H1 (cell line): ENCODE results near the gene SYTL5. TPM values are rescaled to one million over a fixed set of nuclear protein-coding genes. Genes with fewer than 3 reads are reported as not detected.

Experiments used
- CTCF ChIA-PET: fragments of 300-600 bp; sonication (Branson Sonifier 250); formaldehyde crosslinking; loops from one replicate; lab custom pipeline; 2021; ENCODE audit not compliant: partially characterized antibody; lab: Charles Lee
- POLR2A ChIA-PET: fragments of 300-600 bp; sonication (Branson Sonifier 250); formaldehyde crosslinking; loops from one replicate; lab custom pipeline; 2021; ENCODE audit warnings: inconsistent platforms; ENCODE audit not compliant: partially characterized antibody; lab: Charles Lee
- DNase-seq, 2 experiments: peaks; one replicate each; pipeline versions ENCODE4 v3.0.0 to v3.0.0-alpha.2; 2010 to 2022; ENCODE audit warnings: low spot score in 2 of 2, low read depth in 1 of 2, mixed read lengths in 1 of 2
- FAIRE-seq: peaks from 2 replicates; lab custom pipeline; 2011; peaks lifted over from hg19 to GRCh38; lab: Jason Lieb, UNC
- H2AFZ ChIP-seq: 2 replicates; pipeline ENCODE4 v1.8.1; 2012; ENCODE audit warnings: low read length, inconsistent platforms
- H2AK5ac ChIP-seq: 2 replicates; pipeline ENCODE4 v1.6.1; 2013; ENCODE audit warnings: low read depth, low read length
- H2BK120ac ChIP-seq: replicated peaks from 2 replicates; pipeline ENCODE3; 2013; ENCODE audit warnings: low read depth, low read length, inconsistent platforms
- H2BK12ac ChIP-seq: 2 replicates; pipeline ENCODE4 v1.6.1; 2013; ENCODE audit warnings: low read depth, low read length
- H2BK15ac ChIP-seq: 2 replicates; pipeline ENCODE4 v1.6.1; 2013; ENCODE audit warnings: low read length
- H2BK20ac ChIP-seq: 2 replicates; pipeline ENCODE4 v1.6.1; 2013; ENCODE audit warnings: low read length
- H2BK5ac ChIP-seq: 2 replicates; pipeline ENCODE4 v1.6.1; 2013; ENCODE audit warnings: low read depth, low read length
- H3K14ac ChIP-seq: 2 replicates; pipeline ENCODE4 v1.6.1; 2013; ENCODE audit warnings: inconsistent platforms; ENCODE audit not compliant: insufficient read length
- H3K18ac ChIP-seq: 2 replicates; pipeline ENCODE4 v1.6.1; 2013; ENCODE audit warnings: low read length; ENCODE audit errors: extremely low read depth
- H3K23ac ChIP-seq: 2 replicates; pipeline ENCODE4 v1.6.1; 2013; ENCODE audit warnings: inconsistent platforms; ENCODE audit not compliant: insufficient read length
- H3K23me2 ChIP-seq: 2 replicates; pipeline ENCODE4 v1.6.1; 2013; ENCODE audit warnings: low read depth, low read length
- H3K27ac ChIP-seq: 2 replicates; pipeline ENCODE4 v1.6.1; 2011; ENCODE audit warnings: low read depth, low read length, inconsistent platforms
- H3K27me3 ChIP-seq, 4 experiments: replicated peaks in 1 of 4; 1 replicate in 1 of 4; 2 replicates in 3 of 4; pipeline versions ENCODE4 v1.6.1 to v1.8.1; 2011 to 2013; ENCODE audit warnings: low read length in 3 of 4, mild to moderate bottlenecking in 3 of 4, inconsistent platforms in 2 of 4, mixed read lengths in 2 of 4, moderate library complexity in 1 of 4; ENCODE audit not compliant: control insufficient read depth in 3 of 4, insufficient read depth in 3 of 4; ENCODE audit errors: extremely low read depth in 1 of 4
- H3K36me3 ChIP-seq, 4 experiments: 2 replicates each; pipeline versions ENCODE4 v1.6.1 to v1.8.1; 2011 to 2013; ENCODE audit warnings: mild to moderate bottlenecking in 4 of 4, low read length in 3 of 4, moderate library complexity in 2 of 4, control low read depth in 1 of 4, inconsistent platforms in 1 of 4; ENCODE audit not compliant: insufficient read depth in 4 of 4, control insufficient read depth in 2 of 4
- H3K4ac ChIP-seq: replicated peaks from 2 replicates; pipeline ENCODE3; 2013; ENCODE audit warnings: low read length, low read depth, mixed read lengths, inconsistent platforms; ENCODE audit not compliant: insufficient read length
- H3K4me1 ChIP-seq, 4 experiments: replicated peaks in 1 of 4; 1 replicate in 1 of 4; 2 replicates in 3 of 4; pipeline versions ENCODE4 v1.6.1 to v1.8.1; 2011 to 2013; ENCODE audit warnings: low read length in 3 of 4, inconsistent platforms in 2 of 4, mixed read lengths in 1 of 4; ENCODE audit not compliant: insufficient read depth in 4 of 4, control insufficient read depth in 3 of 4
- H3K4me2 ChIP-seq, 2 experiments: 2 replicates each; pipeline versions ENCODE4 v1.6.1 to v1.8.1; 2011 to 2013; ENCODE audit warnings: low read depth in 2 of 2, low read length in 2 of 2, control low read depth in 1 of 2, inconsistent platforms in 1 of 2, mild to moderate bottlenecking in 1 of 2; ENCODE audit not compliant: insufficient read depth in 1 of 2
- H3K4me3 ChIP-seq, 4 experiments: fragments of 200-600, 300-600 bp in 1 of 4; sonication (generic), shearing (Covaris generic), sonication (Bioruptor Twin) in 1 of 4; 2 replicates each; pipeline versions ENCODE4 v1.5.1 to v1.8.1; 2011 to 2016; ENCODE audit warnings: low read length in 4 of 4, low read depth in 3 of 4, control low read depth in 2 of 4, inconsistent platforms in 2 of 4, mild to moderate bottlenecking in 2 of 4, mixed read lengths in 1 of 4, moderate library complexity in 1 of 4; ENCODE audit not compliant: insufficient read depth in 2 of 4; ENCODE audit errors: extremely low read depth in 1 of 4
- H3K56ac ChIP-seq: replicated peaks from 2 replicates; pipeline ENCODE3; 2013; ENCODE audit warnings: low read depth, mild to moderate bottlenecking, mixed read lengths, low read length, inconsistent platforms; ENCODE audit not compliant: insufficient read length
- H3K79me1 ChIP-seq: 2 replicates; pipeline ENCODE4 v1.6.1; 2013; ENCODE audit warnings: low read depth, low read length, control low read depth
- H3K79me2 ChIP-seq, 2 experiments: 2 replicates each; pipeline versions ENCODE4 v1.6.1 to v1.8.1; 2012 to 2013; ENCODE audit warnings: low read length in 2 of 2, mild to moderate bottlenecking in 2 of 2, inconsistent platforms in 1 of 2; ENCODE audit not compliant: insufficient read depth in 2 of 2, control insufficient read depth in 1 of 2
- H3K9ac ChIP-seq, 4 experiments: replicated peaks in 1 of 4; 1 replicate in 1 of 4; 2 replicates in 3 of 4; pipeline versions ENCODE4 v1.6.1 to v1.8.1; 2011 to 2013; ENCODE audit warnings: low read depth in 3 of 4, low read length in 3 of 4, control low read depth in 2 of 4, mild to moderate bottlenecking in 2 of 4, moderate library complexity in 2 of 4, inconsistent platforms in 1 of 4; ENCODE audit errors: extremely low read depth in 1 of 4
- H3K9me3 ChIP-seq, 2 experiments: 2 replicates each; pipeline versions ENCODE4 v1.6.1 to v1.8.1; 2012 to 2013; ENCODE audit warnings: mild to moderate bottlenecking in 2 of 2, moderate library complexity in 2 of 2, control low read depth in 1 of 2, inconsistent platforms in 1 of 2, low read depth in 1 of 2, low read length in 1 of 2, mixed read lengths in 1 of 2; ENCODE audit not compliant: insufficient read depth in 2 of 2
- H4K20me1 ChIP-seq, 2 experiments: replicated peaks in 1 of 2; 2 replicates each; pipeline versions ENCODE3 to v1.8.1; 2011 to 2013; ENCODE audit warnings: inconsistent platforms in 2 of 2, low read length in 2 of 2, mild to moderate bottlenecking in 1 of 2; ENCODE audit not compliant: insufficient read depth in 2 of 2, control insufficient read depth in 1 of 2
- H4K5ac ChIP-seq: 2 replicates; pipeline ENCODE4 v1.6.1; 2013; ENCODE audit warnings: low read length, low read depth, mixed read lengths, inconsistent platforms; ENCODE audit not compliant: insufficient read length
- H4K8ac ChIP-seq: 2 replicates; pipeline ENCODE4 v1.8.0; 2013; ENCODE audit warnings: mild to moderate bottlenecking, moderate library complexity, low read length, inconsistent platforms; ENCODE audit not compliant: insufficient read depth; ENCODE audit errors: extremely low read depth
- H4K91ac ChIP-seq: replicated peaks from 2 replicates; pipeline ENCODE3; 2013; ENCODE audit warnings: low read length, mixed read lengths, inconsistent platforms; ENCODE audit not compliant: insufficient read length
- ATF2 ChIP-seq: IDR thresholded peaks from 2 replicates; pipeline ENCODE4 v1.6.1; 2012; ENCODE audit warnings: low read length, inconsistent platforms
- BRCA1 ChIP-seq: IDR thresholded peaks from 2 replicates; pipeline ENCODE4 v1.6.1; 2012; ENCODE audit warnings: low read depth, low read length, improper control_type of control experiment
- CBX8 ChIP-seq: fragments of 300-800, 300-1000 bp; sonication (generic); IDR thresholded peaks from 2 replicates; pipeline ENCODE4 v1.7.1; 2016; ENCODE audit warnings: low read depth, low read length, borderline replicate concordance
- CEBPB ChIP-seq: IDR thresholded peaks from 2 replicates; pipeline ENCODE4 v1.6.1; 2012; ENCODE audit warnings: low read depth, low read length
- E2F6 ChIP-seq: IDR thresholded peaks from 2 replicates; pipeline ENCODE4 v1.6.1; 2012; ENCODE audit warnings: inconsistent platforms
- GABPA ChIP-seq: IDR thresholded peaks from 2 replicates; pipeline ENCODE4 v1.6.1; 2011; ENCODE audit warnings: mild to moderate bottlenecking, low read length, moderate library complexity, borderline replicate concordance; ENCODE audit not compliant: insufficient read depth
- JUND ChIP-seq: IDR thresholded peaks from 2 replicates; pipeline ENCODE4 v1.6.1; 2011; ENCODE audit warnings: mild to moderate bottlenecking, improper control_type of control experiment, low read length
- MAFK ChIP-seq: IDR thresholded peaks from 2 replicates; pipeline ENCODE4 v1.6.1; 2012; ENCODE audit warnings: low read depth, mild to moderate bottlenecking, improper control_type of control experiment, low read length
- NRF1 ChIP-seq: IDR thresholded peaks from 2 replicates; pipeline ENCODE4 v1.6.1; 2011; ENCODE audit warnings: mild to moderate bottlenecking, low read depth, low read length, improper control_type of control experiment
- POLR2AphosphoS5 ChIP-seq: IDR thresholded peaks from 2 replicates; pipeline ENCODE4 v1.6.1; 2011; ENCODE audit warnings: low read depth, low read length
- SAP30 ChIP-seq: fragments of 300-600 bp; sonication (generic); IDR thresholded peaks from 2 replicates; pipeline ENCODE4 v1.7.1; 2012; ENCODE audit warnings: low read length, moderate library complexity, mild to moderate bottlenecking, inconsistent platforms; ENCODE audit not compliant: insufficient read depth, insufficient replicate concordance
- TEAD4 ChIP-seq: IDR thresholded peaks from 2 replicates; pipeline ENCODE4 v1.6.1; 2012; ENCODE audit warnings: low read depth, low read length, inconsistent platforms, mixed read lengths
- WGBS, 2 experiments: shearing (Covaris generic) in 1 of 2; methylation state at CpG; one replicate each; pipeline versions ENCODE4 v1.1.6 to v1.1.7; 2013 to 2015; ENCODE audit warnings: low lambda C conversion rate in 2 of 2, mixed read lengths in 2 of 2, inconsistent platforms in 1 of 2, low coverage in 1 of 2, missing lambda C conversion rate in 1 of 2; ENCODE audit not compliant: insufficient replicate concordance in 2 of 2, insufficient coverage in 1 of 2, insufficient read length in 1 of 2; ENCODE audit errors: extremely low coverage in 1 of 2, missing lambda C conversion rate in 1 of 2; 5-methylcytosine and 5-hydroxymethylcytosine counted together
- polyA plus RNA-seq, 7 experiments: library from polyadenylated mRNA; depleted of rRNA in 3 of 7; stranded (reverse) in 5 of 7; unstranded in 2 of 7; fragments of >200 nt in 5 of 7; fragments of 200-250 nt in 2 of 7; gene quantifications; 1 replicate in 5 of 7; 2 replicates in 1 of 7; 4 replicates in 1 of 7; pipeline versions ENCODE4 v1.2.1 to v1.2.3, GENCODE V29; 2011 to 2013; ENCODE audit warnings: missing spikeins in 2 of 7, mixed read lengths in 2 of 7
- total RNA-seq: library from RNA; stranded (reverse); fragmentation: NEBNext Ultra II Directional; extraction: Animal tissue kit (Norgen Biotek cat#: 25700); gene quantifications from 2 replicates; pipeline ENCODE4 v1.2.1, GENCODE V29; 2021

The SYTL5 gene
- total and polyA plus RNA-seq, 2 of the 8 experiments (the other 6 are each of a cell fraction or from before 2014, with no cell fraction given), result 0.15 to 0.52 TPM

GRCh38 chrX:38110231-38110630, 103.9 kb downstream of the SYTL5 start:
- Histone ChIP-seq H3K27me3 (no peaks in the 10 kb centered on the region), H2BK120ac (no peak overlapping the region), H3K27ac (no peak overlapping the region), H4K8ac (no peak overlapping the region), H3K4me2 (no peak overlapping the region), H3K79me2 (no peaks in the 10 kb centered on the region), H4K20me1 (no peaks in the 10 kb centered on the region), H3K9me3 (no peaks in the 10 kb centered on the region), H4K91ac (no peak overlapping the region), H2BK5ac (no peak overlapping the region), H2BK15ac (no peak overlapping the region), H3K18ac (no peak overlapping the region), H3K4me3 (no peak overlapping the region), H2AK5ac (no peak overlapping the region), H2BK12ac (no peak overlapping the region), H3K56ac (no peak overlapping the region), H2BK20ac (no peak overlapping the region), H3K79me1 (no peaks in the 10 kb centered on the region), H3K9ac (no peak overlapping the region), H3K14ac (no peak overlapping the region), H3K4me1 (no peaks in the 10 kb centered on the region), H4K5ac (no peak overlapping the region), H3K23ac (no peak overlapping the region)
- CTCF ChIA-PET, result interaction anchor here (1.7 kb wide), 1 partner anchor 15 kb away, joined by 6 read pairs; no protein-coding TSS in a partner anchor
- POLR2A ChIA-PET, result no interaction called here
- 81% methylated on average over 6 of the region's 6 CpGs; no CpG with 5 or more reads in 1 of the 2 experiments for WGBS, 2 experiments
- DNase-seq, result no peak
- no peak for FAIRE-seq
- TF ChIP-seq NRF1 (no peak), BRCA1 (no peak), CEBPB (no peak), JUND (no peak), TEAD4 (no peak), SAP30 (no peak), E2F6 (no peak), ATF2 (no peak), CBX8 (no peak), MAFK (no peak), POLR2AphosphoS5 (no peak), GABPA (no peak)
- TF ChIP-seq, all 59 proteins: peak for 0
- no peak overlapping the region for H2AFZ ChIP-seq
- no peaks in the 10 kb centered on the region for H3K36me3 ChIP-seq
- no peak overlapping the region for H3K4ac ChIP-seq
- H3K23me2 ChIP-seq, result no peaks in the 10 kb centered on the region
